HCT116 (cell line): ENCODE data around the gene PYGL. TPM values are rescaled to one million over a fixed set of nuclear protein-coding genes. Genes with fewer than 3 reads are reported as not detected.
A peak's percentile ranks its signal among the peaks of the same experiment; 100 is the strongest.

Source experiments
- ATAC-seq: fragments of 200-7000 bp; cut with Tn5 transposase; 2 replicates; pipeline ENCODE4 v1.9.1; 2020; ENCODE audit warnings: mild to moderate bottlenecking, moderate library complexity
- BruUV-seq: library from RNA; stranded (reverse); fragments of 400-500 nt; replicated peaks from 2 replicates; lab custom pipeline; 2021; lab: Mats Ljungman, UMichigan
- CTCF ChIA-PET: fragments of 300-600 bp; sonication (Branson Sonifier 250); formaldehyde crosslinking; loops from one replicate; lab custom pipeline; 2021; ENCODE audit warnings: antibody characterized with exemption; lab: Charles Lee
- POLR2A ChIA-PET: fragments of 300-600, 350-600 bp; sonication (Branson Sonifier 250); formaldehyde crosslinking; loops from one replicate; lab custom pipeline; 2021; ENCODE audit warnings: antibody characterized with exemption; lab: Charles Lee
- RAD21 ChIA-PET, 2 experiments: fragments of 300-600 bp; sonication (Branson Sonifier 250); formaldehyde crosslinking; loops; one replicate each; lab custom pipeline; 2023; ENCODE audit warnings: low total read pairs in 2 of 2; ENCODE audit not compliant: uncharacterized antibody in 2 of 2, unreplicated experiment in 2 of 2, low non-redundant PET in 1 of 2; lab: Charles Lee
- DNase-seq: peaks from one replicate; pipeline ENCODE4 v3.0.0-alpha.2; 2010; ENCODE audit warnings: low read depth, low spot score
- H2AFZ ChIP-seq: fragments of 200-600 bp; shearing (Covaris generic), sonication (generic); 2 replicates; pipeline ENCODE4 v1.6.1; 2017; ENCODE audit warnings: low read depth, mixed run types, mixed read lengths, antibody characterized with exemption, low read length; ENCODE audit not compliant: poor library complexity, severe bottlenecking
- H3K27ac ChIP-seq: 2 replicates; pipeline ENCODE4 v1.5.1; 2012; ENCODE audit warnings: low read depth, low read length
- H3K27me3 ChIP-seq: fragments of 200-600 bp; sonication (generic); 2 replicates; pipeline ENCODE4 v1.6.1; 2016; ENCODE audit warnings: mixed run types, low read length, mixed read lengths; ENCODE audit not compliant: insufficient read depth
- H3K36me3 ChIP-seq, 2 experiments: fragments of 200-500 bp in 1 of 2; fragments of 200-600 bp in 1 of 2; sonication (Bioruptor generic) in 1 of 2; sonication (generic) in 1 of 2; 2 replicates each; pipeline versions ENCODE4 v1.5.1 to v1.6.1; 2014 to 2016; ENCODE audit warnings: low read length in 2 of 2, inconsistent platforms in 1 of 2, mixed read lengths in 1 of 2, mixed run types in 1 of 2; ENCODE audit not compliant: insufficient read depth in 2 of 2, control insufficient read depth in 1 of 2
- H3K4me1 ChIP-seq, 2 experiments: fragments of 200-600 bp in 1 of 2; sonication (generic) in 1 of 2; 2 replicates each; pipeline versions ENCODE4 v1.5.1 to v1.6.1; 2012 to 2017; ENCODE audit warnings: low read length in 2 of 2, inconsistent platforms in 1 of 2, mild to moderate bottlenecking in 1 of 2, mixed read lengths in 1 of 2, mixed run types in 1 of 2, moderate library complexity in 1 of 2; ENCODE audit not compliant: insufficient read depth in 2 of 2, control insufficient read depth in 1 of 2
- H3K4me2 ChIP-seq: fragments of 200-600 bp; sonication (generic); 2 replicates; pipeline ENCODE4 v1.6.1; 2017; ENCODE audit warnings: mixed run types, low read length, mixed read lengths
- H3K4me3 ChIP-seq, 2 experiments: fragments of 200-600 bp in 1 of 2; sonication (generic) in 1 of 2; replicated peaks in 1 of 2; 2 replicates each; pipeline ENCODE4 v1.5.1; 2011 to 2016; ENCODE audit warnings: low read length in 2 of 2, control low read depth in 1 of 2, low read depth in 1 of 2, mild to moderate bottlenecking in 1 of 2, mixed read lengths in 1 of 2, mixed run types in 1 of 2
- H3K79me2 ChIP-seq: fragments of 200-600 bp; sonication (generic); 2 replicates; pipeline ENCODE4 v1.6.1; 2017; ENCODE audit warnings: mild to moderate bottlenecking, mixed run types, low read length, moderate library complexity, mixed read lengths; ENCODE audit not compliant: insufficient read depth
- H3K9ac ChIP-seq: fragments of 200-600 bp; sonication (generic); 2 replicates; pipeline ENCODE4 v1.6.1; 2016; ENCODE audit warnings: low read length, mixed read lengths
- H3K9me2 ChIP-seq: fragments of 200-600 bp; sonication (generic), shearing (Covaris generic); 2 replicates; pipeline ENCODE4 v1.6.1; 2017; ENCODE audit warnings: mixed run types, mild to moderate bottlenecking, moderate library complexity; ENCODE audit not compliant: insufficient read depth
- H3K9me3 ChIP-seq, 2 experiments: fragments of 200-500 bp in 1 of 2; fragments of 200-600 bp in 1 of 2; sonication (Bioruptor generic) in 1 of 2; sonication (generic) in 1 of 2; 2 replicates each; pipeline ENCODE4 v1.6.1; 2014 to 2017; ENCODE audit warnings: low read length in 2 of 2, mixed read lengths in 2 of 2, inconsistent platforms in 1 of 2, low read depth in 1 of 2, mild to moderate bottlenecking in 1 of 2, mixed run types in 1 of 2, moderate library complexity in 1 of 2; ENCODE audit not compliant: control insufficient read depth in 1 of 2, insufficient read depth in 1 of 2
- H4K20me1 ChIP-seq: fragments of 200-600 bp; sonication (generic), shearing (Covaris generic); 2 replicates; pipeline ENCODE4 v1.6.1; 2017; ENCODE audit warnings: mixed run types, mild to moderate bottlenecking, moderate library complexity; ENCODE audit not compliant: insufficient read depth
- ATF3 ChIP-seq: IDR thresholded peaks from 2 replicates; pipeline ENCODE4 v1.6.1; 2012
- CTCF ChIP-seq, 3 experiments: fragments of 200-600 bp in 1 of 3; sonication (generic) in 1 of 3; IDR thresholded peaks in 2 of 3; conservative IDR thresholded peaks in 1 of 3; 2 replicates each; pipeline ENCODE4 v1.5.1; 2012 to 2017; ENCODE audit warnings: low read depth in 2 of 3, low read length in 2 of 3, antibody characterized with exemption in 1 of 3, borderline replicate concordance in 1 of 3, control low read depth in 1 of 3, mild to moderate bottlenecking in 1 of 3, mixed read lengths in 1 of 3, mixed run types in 1 of 3, moderate library complexity in 1 of 3; ENCODE audit not compliant: insufficient read depth in 1 of 3
- EGR1 ChIP-seq: IDR thresholded peaks from 2 replicates; pipeline ENCODE4 v1.6.1; 2012; ENCODE audit warnings: low read depth
- EZH2phosphoT487 ChIP-seq: fragments of 200-600 bp; IDR thresholded peaks from 2 replicates; pipeline ENCODE4 v1.6.1; 2018; ENCODE audit warnings: antibody characterized with exemption, borderline replicate concordance
- FOSL1 ChIP-seq: IDR thresholded peaks from 2 replicates; pipeline ENCODE4 v1.6.1; 2012; ENCODE audit warnings: low read depth
- POLR2A ChIP-seq: IDR thresholded peaks from 2 replicates; pipeline ENCODE4 v1.7.0; 2011; ENCODE audit warnings: borderline replicate concordance; ENCODE audit not compliant: insufficient read depth, insufficient read length; ENCODE audit errors: extremely low read depth
- RAD21 ChIP-seq: IDR thresholded peaks from 2 replicates; pipeline ENCODE4 v1.6.1; 2012; ENCODE audit warnings: low read depth, mild to moderate bottlenecking
- SIN3A ChIP-seq: IDR thresholded peaks from 2 replicates; pipeline ENCODE4 v1.6.1; 2012; ENCODE audit warnings: low read depth
- intact Hi-C: fragments of 100-400 bp; cut with micrococcal nuclease; formaldehyde crosslinking; loops from 2 replicates; pipeline ENCODE4 v1.10.0; 2022
- total RNA-seq: library from RNA; stranded (reverse); gene quantifications from one replicate; pipeline ENCODE4 v1.2.1, GENCODE V29; 2021; ENCODE audit not compliant: unreplicated experiment

PYGL gene
- total RNA-seq, 1 experiment from 2014 or later, result 173 TPM

- TF ChIP-seq ATF3, result no peak
Observed at GRCh38 chr14:50955373-50956043, 11.2 kb upstream of the PYGL start (continued).

GRCh38 chr14:50954811-50955372 is 10.6 kb upstream of the PYGL start:
- ATAC-seq (peak; percentile 52), DNase-seq (peak; percentile 23)
- Histone ChIP-seq H3K4me2 (peak overlapping the region; percentile 66), H3K27ac (peak overlapping the region; percentile 69), H3K79me2 (no peaks in the 10 kb centered on the region), H3K27me3 (no peaks in the 10 kb centered on the region), H2AFZ (peak overlapping the region; percentile 63), H3K36me3 (no peaks in the 10 kb centered on the region), H3K9me2 (no peaks in the 10 kb centered on the region), H4K20me1 (no peaks in the 10 kb centered on the region), H3K9ac (peak overlapping the region; percentile 47), H3K4me1 (peaks cover 11 to 18% of the 10 kb centered on the region in 2 experiments), H3K4me3 (peak overlapping the region in 1 of 2 experiments; percentile 23; a peak in 1 of 4 replicates), H3K9me3 (no peaks in the 10 kb centered on the region)
- ChIA-PET RAD21 (interaction anchor here (0.6 to 1.0 kb wide), 3 partner anchors 11 to 264 kb away, joined by 3 read pairs; partner anchors contain the start of genes PYGL (in 1 of the 2) and TRIM9 (in 1 of the 2)), POLR2A (interaction anchor here (0.9 to 1.1 kb wide), 3 partner anchors 8 to 141 kb away, joined by 3 to 8 read pairs (median 6); partner anchors contain the start of genes PYGL and TRIM9), CTCF (interaction anchor here (1.0 to 2.6 kb wide), 6 partner anchors 11 to 825 kb away, joined by 3 to 10 read pairs (median 6); partner anchors contain the start of gene PYGL)
- intact Hi-C loops, result loop anchor here (1.0 to 10.0 kb wide), 3 partner anchors 130 to 827 kb away; no protein-coding TSS in a partner anchor
- TF ChIP-seq RAD21, result peak; percentile 71
- TF ChIP-seq CTCF (IDR thresholded peaks at IDR 0.05 in 2 of 3, conservative IDR thresholded peaks at IDR 0.05 in 1 of 3; ENCODE audit: borderline replicate concordance in 1 of 3, insufficient read depth in 1 of 3, low read depth in 2 of 3, low read length in 2 of 3), result peak; percentile 56 to 69 (median 68)
- TF ChIP-seq POLR2A, result no peak
- TF ChIP-seq ATF3, result no peak
- TF ChIP-seq FOSL1, result no peak
- TF ChIP-seq EZH2phosphoT487, result no peak
- no peak for TF ChIP-seq EGR1
- TF ChIP-seq SIN3A, result no peak
- no TSS peak for BruUV-seq
